Tibial nerve (tissue), 4 donors: ENCODE measurements around the gene CCNI. TPM values are rescaled to one million over a fixed set of nuclear protein-coding genes. Genes with fewer than 3 reads are reported as not detected.

Source experiments
- DNase-seq, 2 donors: peaks; one replicate each; pipeline ENCODE4 v3.0.0-alpha.2; 2019; ENCODE audit warnings: low spot score in 2 of 2
- H3K27ac ChIP-seq, 4 donors: fragments of 200-600 bp; sonication (generic) in 3 of 4; one replicate each; pipeline ENCODE4 v1.5.1; 2017 to 2019; ENCODE audit warnings: mild to moderate bottlenecking in 1 of 4
- H3K27me3 ChIP-seq, 2 donors: fragments of 200-600 bp; sonication (generic) in 1 of 2; one replicate each; pipeline versions ENCODE4 v1.5.1 to v1.6.0; 2017 to 2019
- H3K36me3 ChIP-seq, 3 donors: fragments of 200-600 bp; sonication (generic); one replicate each; pipeline ENCODE4 v1.5.1; 2018 to 2019
- H3K4me1 ChIP-seq, 4 donors: fragments of 200-600 bp; sonication (generic) in 3 of 4; one replicate each; pipeline ENCODE4 v1.5.1; 2017 to 2019
- H3K4me3 ChIP-seq, 4 donors: fragments of 200-600 bp; sonication (generic) in 3 of 4; one replicate each; pipeline ENCODE4 v1.5.1; 2017 to 2019; ENCODE audit warnings: mild to moderate bottlenecking in 1 of 4, moderate library complexity in 1 of 4
- H3K9me3 ChIP-seq, 4 donors: fragments of 200-600 bp; sonication (generic) in 3 of 4; one replicate each; pipeline ENCODE4 v1.5.1; 2017 to 2019
- EP300 ChIP-seq, 2 donors: sonication (generic); formaldehyde crosslinking; IDR thresholded peaks; one replicate each; pipeline ENCODE4 v1.6.1; 2017; ENCODE audit warnings: antibody characterized with exemption in 2 of 2, mild to moderate bottlenecking in 1 of 2
- POLR2A ChIP-seq, 2 donors: fragments of 450-650 bp; IDR thresholded peaks; one replicate each; pipeline ENCODE4 v1.6.1; 2017; ENCODE audit warnings: antibody characterized with exemption in 2 of 2, mild to moderate bottlenecking in 2 of 2, moderate library complexity in 2 of 2
- WGBS, 2 donors: methylation state at CpG; one replicate each; pipeline ENCODE4 v1.1.5; 2018; 5-methylcytosine and 5-hydroxymethylcytosine counted together
- total RNA-seq, 4 donors: library from RNA; depleted of rRNA; stranded (reverse); fragments of >200 nt; gene quantifications; one replicate each; pipeline ENCODE4 v1.1.0, GENCODE V29; 2016
- TF ChIP-seq, protein P1 (sequence below), 5 experiments: fragments of 200-600 bp in 3 of 5; fragments of 450-650 bp in 2 of 5; sonication (generic) in 3 of 5; IDR thresholded peaks; one replicate each; pipeline ENCODE4 v1.5.1; 2016 to 2019; ENCODE audit warnings: antibody characterized with exemption in 5 of 5, mild to moderate bottlenecking in 3 of 5, moderate library complexity in 2 of 5

CCNI gene
- total RNA-seq, 4 donors from 2014 or later, result 186 to 259 (median 198) TPM

DNA sequence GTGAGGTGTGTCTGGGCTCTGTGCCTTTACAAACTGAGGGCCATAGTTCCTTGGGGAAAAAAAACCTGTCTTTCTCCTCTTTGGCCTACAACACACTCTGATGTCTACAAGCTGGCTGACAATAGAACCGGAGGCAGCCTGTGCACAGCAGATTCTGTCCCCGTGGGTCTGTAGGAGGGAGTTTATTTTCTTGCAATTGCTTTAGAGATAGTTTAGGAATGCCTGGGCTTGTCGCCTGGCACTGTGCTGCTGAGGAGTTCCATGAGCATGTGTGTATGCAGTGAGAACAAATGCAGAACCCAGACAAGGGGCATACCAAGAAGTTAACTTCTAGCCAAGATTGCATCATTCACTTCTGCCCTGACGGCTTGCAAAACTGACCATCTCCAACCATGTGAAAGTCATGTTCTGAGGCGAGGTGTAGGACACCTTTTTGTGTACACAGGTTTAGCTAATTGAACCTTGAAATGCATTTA is 54.1 kb downstream of the CCNI start:
- no peak for DNase-seq

DNA sequence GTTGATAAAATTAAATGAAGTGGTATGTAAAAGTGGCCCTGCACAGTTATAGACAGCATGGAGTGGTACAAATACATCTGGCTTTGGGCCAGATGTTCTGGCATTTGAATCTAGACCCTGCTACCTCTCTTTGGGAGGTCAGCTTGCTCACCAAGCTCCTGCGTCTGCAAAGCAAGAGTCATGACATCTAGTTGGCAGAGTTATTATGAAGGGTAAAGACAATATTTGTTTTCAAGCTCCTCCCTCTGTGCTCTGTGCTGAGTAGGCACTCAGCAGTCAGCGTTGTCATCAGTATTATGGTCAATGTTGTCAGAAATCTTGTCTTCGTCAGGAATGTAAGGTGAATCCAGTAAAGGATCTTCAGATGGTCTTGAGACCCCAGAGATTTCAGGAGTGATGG is 55.8 kb downstream of the CCNI start:
- no peaks in the 10 kb centered on the region for H3K9me3 ChIP-seq
- H3K27ac ChIP-seq, result no peak overlapping the region
- 65 to 70% methylated on average over 3 of the region's 3 CpGs for WGBS, 2 donors

More for the DNA sequence above, 54.1 kb downstream of the CCNI start:
- H3K9me3 ChIP-seq, result no peaks in the 10 kb centered on the region
- 55 to 72% methylated on average over 5 of the region's 5 CpGs for WGBS, 2 donors
- peaks cover 0 to 87% (median 4%) of the 10 kb centered on the region in 3 donors for H3K36me3 ChIP-seq
- no peak overlapping the region for H3K4me3 ChIP-seq
- H3K27me3 ChIP-seq, result no peaks in the 10 kb centered on the region
- TF ChIP-seq, protein P1, sequence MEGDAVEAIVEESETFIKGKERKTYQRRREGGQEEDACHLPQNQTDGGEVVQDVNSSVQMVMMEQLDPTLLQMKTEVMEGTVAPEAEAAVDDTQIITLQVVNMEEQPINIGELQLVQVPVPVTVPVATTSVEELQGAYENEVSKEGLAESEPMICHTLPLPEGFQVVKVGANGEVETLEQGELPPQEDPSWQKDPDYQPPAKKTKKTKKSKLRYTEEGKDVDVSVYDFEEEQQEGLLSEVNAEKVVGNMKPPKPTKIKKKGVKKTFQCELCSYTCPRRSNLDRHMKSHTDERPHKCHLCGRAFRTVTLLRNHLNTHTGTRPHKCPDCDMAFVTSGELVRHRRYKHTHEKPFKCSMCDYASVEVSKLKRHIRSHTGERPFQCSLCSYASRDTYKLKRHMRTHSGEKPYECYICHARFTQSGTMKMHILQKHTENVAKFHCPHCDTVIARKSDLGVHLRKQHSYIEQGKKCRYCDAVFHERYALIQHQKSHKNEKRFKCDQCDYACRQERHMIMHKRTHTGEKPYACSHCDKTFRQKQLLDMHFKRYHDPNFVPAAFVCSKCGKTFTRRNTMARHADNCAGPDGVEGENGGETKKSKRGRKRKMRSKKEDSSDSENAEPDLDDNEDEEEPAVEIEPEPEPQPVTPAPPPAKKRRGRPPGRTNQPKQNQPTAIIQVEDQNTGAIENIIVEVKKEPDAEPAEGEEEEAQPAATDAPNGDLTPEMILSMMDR (IDR thresholded peaks at IDR 0.05), result no peak
- TF ChIP-seq POLR2A (IDR thresholded peaks at IDR 0.05) (no peak), EP300 (IDR thresholded peaks at IDR 0.05) (no peak)
- H3K27ac ChIP-seq, result no peak overlapping the region
- H3K4me1 ChIP-seq, result peaks cover 0 to 12% (median 0%) of the 10 kb centered on the region in 4 donors

DNA sequence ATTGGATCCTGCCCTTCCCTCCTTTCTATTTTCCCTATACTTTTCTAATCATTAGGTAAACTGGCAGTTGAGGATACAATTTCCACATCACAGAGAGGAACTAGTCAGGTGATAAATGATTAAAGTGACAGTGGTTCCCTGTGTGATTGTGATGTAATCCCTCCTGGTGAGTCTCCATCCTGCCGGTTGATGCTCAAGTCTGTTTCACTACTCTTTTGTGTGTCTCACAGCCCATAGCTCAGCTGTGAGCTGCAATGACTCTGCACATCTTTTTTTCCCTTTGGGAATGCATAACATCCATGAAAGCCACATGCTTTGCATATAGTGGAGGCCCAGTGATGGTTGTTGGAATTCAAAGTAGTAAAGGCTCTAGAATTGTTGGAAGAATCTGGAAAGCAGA is 60.4 kb downstream of the CCNI start:
- H3K27me3 ChIP-seq, result no peaks in the 10 kb centered on the region
- no peak overlapping the region for H3K27ac ChIP-seq
- no peak overlapping the region for H3K4me3 ChIP-seq
- no peaks in the 10 kb centered on the region for H3K9me3 ChIP-seq
- no peak for DNase-seq
- TF ChIP-seq, protein P1 (IDR thresholded peaks at IDR 0.05), result no peak
- no peak for TF ChIP-seq EP300 (IDR thresholded peaks at IDR 0.05)
- H3K36me3 ChIP-seq, result peaks cover 0 to 59% (median 0%) of the 10 kb centered on the region in 3 donors
- 29% methylated on average over 1 of the region's 1 CpG for WGBS, 2 donors
- no peaks in the 10 kb centered on the region for H3K4me1 ChIP-seq

More for the DNA sequence above, 55.8 kb downstream of the CCNI start:
- H3K4me3 ChIP-seq, result no peak overlapping the region
- no peaks in the 10 kb centered on the region for H3K27me3 ChIP-seq
- peaks cover 0 to 83% (median 4%) of the 10 kb centered on the region in 3 donors for H3K36me3 ChIP-seq
- TF ChIP-seq, protein P1 (IDR thresholded peaks at IDR 0.05), result no peak
- DNase-seq, result no peak
- peaks cover 0 to 12% (median 0%) of the 10 kb centered on the region in 4 donors for H3K4me1 ChIP-seq

DNA sequence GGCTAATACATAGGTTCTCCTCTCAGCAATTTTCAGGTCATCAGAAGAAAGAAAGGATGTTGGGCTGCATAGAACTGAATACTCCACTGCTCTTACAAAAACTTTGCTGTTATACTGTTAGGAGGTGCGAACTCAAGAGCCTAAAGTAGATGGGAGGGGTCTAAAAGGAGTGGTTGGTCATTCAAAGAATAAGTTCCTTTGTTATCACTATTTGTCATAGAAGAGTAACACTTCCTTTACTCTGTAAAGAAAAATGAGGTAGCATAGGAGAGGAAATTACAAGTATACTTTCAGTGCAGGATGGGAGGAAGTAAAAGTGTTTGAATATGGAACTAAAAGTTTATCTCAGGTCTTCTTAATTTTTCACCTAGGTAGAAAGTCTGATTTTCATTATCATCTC is 61.5 kb downstream of the CCNI start:
- no peak overlapping the region for H3K4me3 ChIP-seq
- H3K36me3 ChIP-seq, result peaks cover 0 to 49% (median 0%) of the 10 kb centered on the region in 3 donors
- H3K27me3 ChIP-seq, result no peaks in the 10 kb centered on the region
- H3K27ac ChIP-seq, result no peak overlapping the region
- TF ChIP-seq POLR2A (IDR thresholded peaks at IDR 0.05), result no peak
- no peaks in the 10 kb centered on the region for H3K9me3 ChIP-seq
- DNase-seq, result no peak
- 70 to 77% methylated on average over 1 of the region's 1 CpG for WGBS, 2 donors
- no peaks in the 10 kb centered on the region for H3K4me1 ChIP-seq

DNA sequence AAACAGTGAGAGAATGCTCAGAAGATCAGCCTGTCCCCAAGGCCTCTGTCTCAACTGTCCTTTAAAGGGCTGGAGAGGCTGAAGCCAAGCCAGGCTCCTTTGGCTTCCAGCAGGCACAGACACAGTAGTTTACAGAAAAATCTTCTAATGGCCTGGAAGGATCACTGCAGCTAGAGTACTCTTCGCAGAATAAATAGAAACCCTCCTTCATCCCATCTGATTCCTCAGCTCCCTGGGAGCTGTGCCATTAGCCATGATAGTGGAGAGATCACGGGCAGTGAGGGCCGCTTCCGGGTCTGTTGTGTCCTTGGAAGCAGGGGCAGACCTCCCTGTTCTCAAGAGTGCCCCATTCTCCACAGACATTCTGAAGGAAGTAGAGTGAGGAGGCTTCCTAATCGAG is 63.1 kb downstream of the CCNI start:
- peaks cover 0 to 34% (median 0%) of the 10 kb centered on the region in 3 donors for H3K36me3 ChIP-seq
- DNase-seq, result no peak
- no peaks in the 10 kb centered on the region for H3K9me3 ChIP-seq
- peaks cover 0 to 7% (median 4%) of the 10 kb centered on the region in 4 donors for H3K4me1 ChIP-seq
- WGBS, 2 donors, result 64 to 79% methylated on average over 5 of the region's 5 CpGs
- no peaks in the 10 kb centered on the region for H3K27me3 ChIP-seq
- H3K27ac ChIP-seq, result peak overlapping the region in 1 of 4 donors; percentile 12
- TF ChIP-seq EP300 (IDR thresholded peaks at IDR 0.05) (no peak), POLR2A (IDR thresholded peaks at IDR 0.05) (no peak)
- TF ChIP-seq, protein P1 (IDR thresholded peaks at IDR 0.05), result no peak
- no peak overlapping the region for H3K4me3 ChIP-seq
